ENCODE data around the gene SAMD5.

SAMD5 gene

GRCh38 chr6:147559006-147559405 lies 50.5 kb downstream of the SAMD5 start:
- TF ChIP-seq, protein P1, sequence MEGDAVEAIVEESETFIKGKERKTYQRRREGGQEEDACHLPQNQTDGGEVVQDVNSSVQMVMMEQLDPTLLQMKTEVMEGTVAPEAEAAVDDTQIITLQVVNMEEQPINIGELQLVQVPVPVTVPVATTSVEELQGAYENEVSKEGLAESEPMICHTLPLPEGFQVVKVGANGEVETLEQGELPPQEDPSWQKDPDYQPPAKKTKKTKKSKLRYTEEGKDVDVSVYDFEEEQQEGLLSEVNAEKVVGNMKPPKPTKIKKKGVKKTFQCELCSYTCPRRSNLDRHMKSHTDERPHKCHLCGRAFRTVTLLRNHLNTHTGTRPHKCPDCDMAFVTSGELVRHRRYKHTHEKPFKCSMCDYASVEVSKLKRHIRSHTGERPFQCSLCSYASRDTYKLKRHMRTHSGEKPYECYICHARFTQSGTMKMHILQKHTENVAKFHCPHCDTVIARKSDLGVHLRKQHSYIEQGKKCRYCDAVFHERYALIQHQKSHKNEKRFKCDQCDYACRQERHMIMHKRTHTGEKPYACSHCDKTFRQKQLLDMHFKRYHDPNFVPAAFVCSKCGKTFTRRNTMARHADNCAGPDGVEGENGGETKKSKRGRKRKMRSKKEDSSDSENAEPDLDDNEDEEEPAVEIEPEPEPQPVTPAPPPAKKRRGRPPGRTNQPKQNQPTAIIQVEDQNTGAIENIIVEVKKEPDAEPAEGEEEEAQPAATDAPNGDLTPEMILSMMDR (conservative IDR thresholded peaks at IDR 0.05; ENCODE audit: low read depth), result no peak
- CTCF ChIA-PET, result no interaction called here
- POLR2A ChIA-PET (ENCODE audit: low non-redundant PET), result no interaction called here
- H3K27ac ChIP-seq, result no peak overlapping the region
- DNase-seq (ENCODE audit: low spot score), result no peak

GRCh38 chr6:147560670-147561069 lies 52.2 kb downstream of the SAMD5 start:
- H3K27ac ChIP-seq, result no peak overlapping the region
- TF ChIP-seq, protein P1 (conservative IDR thresholded peaks at IDR 0.05; ENCODE audit: low read depth), result no peak
- no peak for DNase-seq (ENCODE audit: low spot score)
- POLR2A ChIA-PET (ENCODE audit: low non-redundant PET), result no interaction called here
- CTCF ChIA-PET, result no interaction called here

DNA sequence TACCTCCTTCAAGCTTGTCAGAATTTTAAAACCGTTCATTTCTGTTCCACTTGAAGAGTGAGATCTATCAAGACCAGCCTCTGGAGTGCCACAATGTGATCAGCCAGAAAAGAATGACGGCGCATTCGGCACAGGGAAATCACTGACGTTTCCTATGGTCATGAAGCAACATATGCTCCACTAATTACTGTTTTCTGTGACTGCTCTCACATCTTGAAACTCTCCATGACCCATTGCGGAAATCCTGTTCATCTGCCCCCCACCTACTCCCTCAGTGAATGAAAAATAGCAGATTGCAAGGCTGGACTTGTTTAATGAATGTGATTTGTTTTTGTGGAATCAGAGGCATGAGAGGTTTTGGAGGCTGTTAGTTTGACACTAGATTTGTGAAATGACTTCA lies 53.2 kb downstream of the SAMD5 start:
- ChIA-PET CTCF (no interaction called here), POLR2A (ENCODE audit: low non-redundant PET) (no interaction called here)
- DNase-seq (ENCODE audit: low spot score), result no peak
- H3K27ac ChIP-seq, result no peak overlapping the region
- TF ChIP-seq, protein P1 (conservative IDR thresholded peaks at IDR 0.05; ENCODE audit: low read depth), result no peak

DNA sequence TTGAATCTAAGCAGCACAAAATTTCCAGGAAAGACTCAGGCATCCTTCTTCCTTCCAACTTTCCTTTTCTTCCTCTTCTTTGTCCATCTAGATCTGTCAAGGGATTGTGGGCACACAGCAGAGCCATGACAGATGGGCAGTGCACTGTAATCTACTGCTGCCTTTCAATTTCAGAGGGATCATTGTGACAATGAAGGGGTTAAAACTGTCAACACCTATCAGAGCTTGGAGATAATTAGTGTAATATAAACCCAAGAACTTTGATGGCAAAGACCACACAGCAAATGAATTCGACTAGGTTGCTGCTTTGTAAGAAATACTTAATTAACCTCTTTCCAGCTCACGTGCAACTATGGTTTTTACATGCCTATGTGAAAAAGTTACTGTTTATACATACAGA lies 55.0 kb downstream of the SAMD5 start:
- POLR2A ChIA-PET (ENCODE audit: low non-redundant PET), result no interaction called here

GRCh38 chr6:147564556-147564955 lies 56.1 kb downstream of the SAMD5 start:
- ChIA-PET CTCF (interaction anchor here (0.7 kb wide), 1 partner anchor 699 kb away, joined by 4 read pairs; no protein-coding TSS in a partner anchor), POLR2A (ENCODE audit: low non-redundant PET) (no interaction called here)
- no peak overlapping the region for H3K27ac ChIP-seq
- DNase-seq (ENCODE audit: low spot score), result no peak
- TF ChIP-seq, protein P1 (conservative IDR thresholded peaks at IDR 0.05; ENCODE audit: low read depth), result no peak

More for the DNA sequence above, 55.0 kb downstream of the SAMD5 start:
- CTCF ChIA-PET, result no interaction called here
- H3K27ac ChIP-seq, result no peak overlapping the region
- DNase-seq (ENCODE audit: low spot score), result no peak
- TF ChIP-seq, protein P1 (conservative IDR thresholded peaks at IDR 0.05; ENCODE audit: low read depth), result no peak

DNA sequence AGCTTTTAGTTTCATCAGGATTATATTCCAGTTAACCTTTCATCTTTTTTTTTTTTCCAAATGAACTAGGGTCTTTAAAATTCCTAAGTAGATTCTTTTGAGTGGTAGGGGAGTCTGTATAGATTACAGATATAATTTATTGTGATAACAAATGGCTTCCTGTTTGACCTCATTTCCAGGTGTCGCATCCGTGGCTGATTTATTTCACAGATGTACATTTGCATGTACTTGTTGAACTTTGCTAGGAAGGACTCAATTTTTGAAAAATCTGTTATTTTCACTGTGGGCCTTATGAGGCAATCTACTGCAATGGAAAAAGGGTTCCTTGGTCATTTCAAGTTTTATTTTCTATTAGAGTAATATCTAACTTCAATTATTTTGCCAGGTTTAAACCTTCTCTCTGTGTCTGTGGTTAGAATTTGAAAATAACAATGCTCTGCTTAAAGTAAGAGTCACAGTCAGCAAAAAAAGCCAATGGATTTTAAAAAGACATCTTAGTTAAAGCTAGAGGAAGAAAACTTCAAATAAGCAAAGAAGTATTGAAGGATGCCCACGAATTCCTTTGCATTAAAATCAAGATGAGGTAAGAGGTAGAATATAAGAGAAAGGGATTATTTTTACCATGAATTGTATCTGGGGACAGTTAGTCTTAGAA lies 57.9 kb downstream of the SAMD5 start:
- H3K27ac ChIP-seq, result no peak overlapping the region
- no peak for DNase-seq (ENCODE audit: low spot score)
- POLR2A ChIA-PET (ENCODE audit: low non-redundant PET), result no interaction called here
- TF ChIP-seq, protein P1 (conservative IDR thresholded peaks at IDR 0.05; ENCODE audit: low read depth), result no peak
- CTCF ChIA-PET, result interaction anchor here (1.0 kb wide), 1 partner anchor 32 kb away, joined by 3 read pairs; no protein-coding TSS in a partner anchor

Data from RWPE1 (cell line).